BLaER1 (cell line): Measurements from ENCODE around the gene CRISPLD2.
"Not testable (repeated sequence)": the region's sequence is repeated elsewhere in the genome, so short reads cannot be mapped to it uniquely, and the experiment has no call there.

Experiments used
- H3K27ac ChIP-seq: shearing (Covaris generic); formaldehyde crosslinking; 2 replicates; pipeline ENCODE4 v1.8.1; 2022
- H3K27me3 ChIP-seq: shearing (Covaris generic); formaldehyde crosslinking; 2 replicates; pipeline ENCODE4 v1.8.1; 2022
- H3K36me3 ChIP-seq: shearing (Covaris generic); formaldehyde crosslinking; 2 replicates; pipeline ENCODE4 v1.8.1; 2022
- H3K4me1 ChIP-seq: shearing (Covaris generic); formaldehyde crosslinking; 2 replicates; pipeline ENCODE4 v1.8.1; 2022
- H3K4me2 ChIP-seq: shearing (Covaris generic); formaldehyde crosslinking; 2 replicates; pipeline ENCODE4 v1.8.1; 2022
- H3K4me3 ChIP-seq: shearing (Covaris generic); formaldehyde crosslinking; 2 replicates; pipeline ENCODE4 v1.8.1; 2022
- H3K9ac ChIP-seq: shearing (Covaris generic); formaldehyde crosslinking; 2 replicates; pipeline ENCODE4 v1.8.1; 2022
- H3K9me3 ChIP-seq: shearing (Covaris generic); formaldehyde crosslinking; 2 replicates; pipeline ENCODE4 v1.8.1; 2022
- H4K20me1 ChIP-seq: shearing (Covaris generic); formaldehyde crosslinking; 2 replicates; pipeline ENCODE4 v1.8.1; 2022
- Cebpa-rat ChIP-seq: shearing (Covaris generic); IDR thresholded peaks from 2 replicates; pipeline ENCODE4 v1.8.1; 2022

Gene CRISPLD2

DNA sequence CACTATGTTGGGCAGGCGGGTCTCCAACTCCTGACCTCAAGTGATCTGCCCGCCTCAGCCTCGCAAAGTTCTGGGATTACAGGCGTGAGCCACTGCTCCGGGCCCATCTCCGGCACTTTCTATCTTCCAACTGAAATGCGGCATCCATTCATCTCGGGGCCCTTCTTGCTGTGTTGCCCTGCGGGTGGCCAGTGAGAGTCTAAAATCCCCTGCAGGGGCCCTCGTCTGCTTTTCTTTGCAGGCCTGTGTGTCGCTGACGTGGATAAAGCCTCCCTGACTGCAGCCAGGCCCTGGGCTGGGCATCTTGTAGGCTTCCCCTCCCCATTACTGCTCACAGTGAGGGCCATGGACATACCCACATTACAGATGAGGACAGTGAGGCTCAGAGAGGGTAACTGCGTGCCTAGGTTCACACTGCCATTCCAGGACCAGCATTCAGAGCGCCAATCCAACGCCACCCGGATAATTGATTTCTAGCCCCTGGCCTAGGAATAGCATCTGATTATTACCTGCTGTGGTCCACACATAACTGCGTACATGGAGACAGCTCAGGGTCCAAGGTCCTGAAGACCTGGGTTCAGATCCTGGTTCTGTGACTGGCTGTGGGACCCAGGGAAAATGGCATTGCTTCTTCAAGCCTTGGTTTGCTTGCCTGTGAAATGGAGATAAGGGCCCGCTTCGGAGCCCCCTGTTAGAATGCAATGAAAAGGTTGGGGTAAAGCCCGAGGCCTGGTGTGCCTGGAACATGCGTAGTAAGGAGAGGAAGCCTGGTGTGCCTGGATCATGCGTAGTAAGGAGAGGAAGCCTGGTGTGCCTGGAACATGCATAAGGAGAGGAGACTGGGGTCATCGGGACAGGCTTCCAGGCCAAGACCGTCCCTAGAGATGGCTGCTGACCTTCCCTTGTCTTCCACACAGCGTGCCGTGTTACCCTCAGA, 25.0 kb downstream of the CRISPLD2 start:
- Histone ChIP-seq H4K20me1 (no peaks in the 10 kb centered on the region), H3K4me2 (peak overlapping the region; percentile 72), H3K27ac (0 out of 2 replicates have a peak overlapping the region, but pooled peaks have one; percentile 1), H3K4me1 (peaks cover 31% of the 10 kb centered on the region), H3K9me3 (no peaks in the 10 kb centered on the region), H3K9ac (no peak overlapping the region), H3K27me3 (peaks cover 12% of the 10 kb centered on the region; the same call in 1 of the 2 replicates), H3K36me3 (no peaks in the 10 kb centered on the region), H3K4me3 (no peak overlapping the region)
- TF ChIP-seq Cebpa-rat = no peak

DNA sequence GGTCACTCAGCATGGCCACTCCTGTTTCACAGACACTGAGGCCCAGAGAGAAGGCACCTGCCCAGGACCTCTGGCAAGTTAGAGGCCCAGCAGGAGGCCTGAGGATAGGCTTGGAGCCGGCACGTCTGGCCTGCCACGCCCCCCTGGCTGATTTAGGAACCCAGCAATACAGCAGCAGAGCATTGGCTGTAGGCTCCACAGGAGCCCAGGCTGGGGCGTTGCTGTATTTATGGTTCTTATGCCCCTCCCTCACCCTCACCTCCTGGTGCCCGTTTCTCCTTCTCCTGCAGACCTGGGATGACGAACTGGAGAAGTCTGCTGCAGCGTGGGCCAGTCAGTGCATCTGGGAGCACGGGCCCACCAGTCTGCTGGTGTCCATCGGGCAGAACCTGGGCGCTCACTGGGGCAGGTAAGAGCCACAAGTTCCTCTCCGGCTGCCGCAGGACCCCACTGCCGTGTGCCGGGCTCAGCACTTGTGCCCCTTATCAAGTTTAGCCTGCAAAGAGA, 25.8 kb downstream of the CRISPLD2 start:
- Histone ChIP-seq H3K9ac (no peak overlapping the region), H3K36me3 (no peaks in the 10 kb centered on the region), H4K20me1 (no peaks in the 10 kb centered on the region), H3K4me3 (no peak overlapping the region), H3K27me3 (peaks cover 12% of the 10 kb centered on the region; the same call in 1 of the 2 replicates), H3K27ac (no peak overlapping the region), H3K4me2 (no peak overlapping the region), H3K4me1 (peaks cover 31% of the 10 kb centered on the region), H3K9me3 (no peaks in the 10 kb centered on the region)
- no peak for TF ChIP-seq Cebpa-rat

DNA sequence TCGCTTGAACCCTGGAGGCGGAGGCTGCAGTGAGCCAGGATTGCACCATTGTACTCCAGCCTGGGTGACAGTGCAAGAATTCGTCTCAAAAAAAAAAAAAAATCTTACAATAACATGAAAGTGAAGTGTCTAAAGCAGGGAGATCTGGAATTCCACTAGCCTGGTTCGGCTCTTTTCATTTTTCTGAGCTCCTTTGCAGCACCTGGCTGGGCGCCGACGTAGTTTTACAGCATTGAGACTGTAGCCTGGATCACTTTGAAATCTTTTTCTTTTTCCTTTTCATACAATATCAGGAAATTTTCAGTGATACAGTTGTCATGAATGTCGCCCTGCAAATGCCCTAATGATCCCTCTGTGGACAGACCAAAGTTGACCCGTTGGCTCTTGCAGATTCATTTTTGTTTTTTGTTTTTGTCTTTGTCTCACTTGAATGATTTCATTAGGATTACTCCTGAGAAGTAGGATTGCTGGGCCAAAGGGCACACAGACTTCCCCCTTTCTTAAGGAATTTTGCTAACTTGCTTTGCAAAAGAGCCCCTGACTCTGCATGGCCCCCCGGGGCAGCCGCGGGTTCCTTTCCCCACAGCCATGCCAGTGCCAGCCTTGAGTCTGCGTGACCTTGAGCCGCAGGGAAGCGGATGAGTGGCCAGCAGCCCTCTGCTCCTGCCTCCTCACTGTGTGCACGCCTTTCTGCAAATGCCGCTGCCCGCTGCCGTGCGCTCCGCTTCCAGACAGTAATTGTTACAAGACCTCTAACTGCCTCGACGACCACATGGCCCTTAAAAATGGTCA, 28.0 kb downstream of the CRISPLD2 start:
- Histone ChIP-seq H4K20me1 (no peaks in the 10 kb centered on the region), H3K4me2 (no peak overlapping the region), H3K27me3 (no peaks in the 10 kb centered on the region), H3K4me3 (no peak overlapping the region), H3K9ac (no peak overlapping the region), H3K27ac (no peak overlapping the region), H3K4me1 (peaks cover 22% of the 10 kb centered on the region), H3K36me3 (no peaks in the 10 kb centered on the region), H3K9me3 (no peaks in the 10 kb centered on the region)
- TF ChIP-seq Cebpa-rat = no peak

DNA sequence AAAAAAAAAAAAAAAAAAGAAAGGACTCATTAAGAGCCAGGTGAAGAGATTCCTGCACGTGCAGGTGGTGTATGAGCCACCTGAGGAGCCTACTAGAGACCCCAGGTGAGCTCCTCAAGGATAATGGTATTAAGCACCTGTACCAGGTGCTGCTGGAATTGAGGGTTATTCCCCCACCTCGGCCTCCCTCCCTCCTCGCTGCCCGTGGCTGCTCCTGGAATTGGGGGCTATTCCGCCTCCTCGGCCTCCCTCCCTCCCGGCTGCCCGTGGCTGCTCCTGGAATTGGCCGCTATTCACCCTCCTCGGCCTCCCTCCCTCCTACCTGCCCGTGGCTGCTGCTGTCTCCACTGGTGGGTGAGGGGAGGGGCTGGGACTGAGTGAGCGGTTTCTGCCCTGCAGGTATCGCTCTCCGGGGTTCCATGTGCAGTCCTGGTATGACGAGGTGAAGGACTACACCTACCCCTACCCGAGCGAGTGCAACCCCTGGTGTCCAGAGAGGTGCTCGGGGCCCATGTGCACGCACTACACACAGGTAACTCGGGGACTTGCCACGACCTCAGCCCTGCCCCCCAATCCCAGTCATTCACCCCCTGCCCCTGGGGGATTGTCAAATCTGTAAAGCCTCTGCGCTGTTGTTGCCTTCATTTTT, 29.3 kb downstream of the CRISPLD2 start:
- Histone ChIP-seq H3K4me1 (peaks cover 9% of the 10 kb centered on the region), H3K9ac (no peak overlapping the region), H4K20me1 (no peaks in the 10 kb centered on the region), H3K36me3 (no peaks in the 10 kb centered on the region), H3K4me3 (no peak overlapping the region), H3K9me3 (no peaks in the 10 kb centered on the region), H3K27ac (no peak overlapping the region), H3K4me2 (no peak overlapping the region), H3K27me3 (no peaks in the 10 kb centered on the region)
- no peak for TF ChIP-seq Cebpa-rat

DNA sequence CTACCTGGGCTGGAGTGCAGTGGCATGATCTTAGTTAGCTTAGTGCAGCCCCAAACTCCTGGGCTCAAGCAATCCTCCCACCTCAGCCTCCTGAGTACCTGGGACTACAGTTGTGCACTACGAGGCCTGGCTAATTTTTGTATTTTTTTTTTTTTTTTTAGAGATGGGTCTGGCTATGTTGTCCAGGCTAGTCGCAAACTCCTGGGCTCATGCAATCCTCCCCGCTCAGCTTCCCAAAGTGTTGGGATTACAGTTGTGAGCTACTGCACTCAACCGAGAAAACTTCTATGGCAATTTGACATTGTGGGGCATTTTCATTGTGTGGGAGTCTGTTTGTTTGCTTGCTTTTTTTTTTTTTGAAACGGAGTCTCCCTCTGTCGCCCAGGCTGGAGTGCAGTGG, 30.0 kb downstream of the CRISPLD2 start:
- TF ChIP-seq Cebpa-rat = no peak
- Histone ChIP-seq H3K36me3 (no peaks in the 10 kb centered on the region), H3K27ac (no peak overlapping the region), H3K4me3 (no peak overlapping the region), H3K4me1 (peaks cover 2% of the 10 kb centered on the region; the same call in 1 of the 2 replicates), H3K9ac (no peak overlapping the region), H3K27me3 (no peaks in the 10 kb centered on the region), H3K4me2 (no peak overlapping the region), H4K20me1 (no peaks in the 10 kb centered on the region), H3K9me3 (no peaks in the 10 kb centered on the region)

DNA sequence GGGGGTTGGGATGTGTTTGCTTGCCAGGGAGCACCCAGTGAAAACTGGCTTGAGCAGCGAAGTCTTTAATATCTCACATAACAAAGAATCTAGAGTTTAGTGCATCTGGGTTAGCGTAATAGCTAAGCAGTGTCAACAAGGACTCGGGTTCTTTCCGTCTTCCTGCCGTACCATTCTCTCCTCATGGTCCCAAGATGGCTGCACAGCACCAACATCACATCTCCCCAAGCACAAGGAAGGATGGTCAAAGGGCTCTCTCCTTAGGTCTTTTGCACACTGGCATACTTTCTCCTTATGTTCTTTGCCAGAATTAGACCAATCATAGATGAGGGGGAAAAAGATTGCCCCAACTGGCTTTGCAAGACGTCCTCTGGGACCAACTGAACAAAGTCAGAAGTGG, 30.9 kb downstream of the CRISPLD2 start:
- no peak overlapping the region for H3K9ac ChIP-seq
- H3K4me3 ChIP-seq = no peak overlapping the region
- no peak for TF ChIP-seq Cebpa-rat
- no peaks in the 10 kb centered on the region for H3K4me1 ChIP-seq
- no peaks in the 10 kb centered on the region for H3K36me3 ChIP-seq
- H3K4me2 ChIP-seq = no peak overlapping the region
- no peaks in the 10 kb centered on the region for H3K9me3 ChIP-seq
- H3K27me3 ChIP-seq = no peaks in the 10 kb centered on the region
- H3K27ac ChIP-seq = no peak overlapping the region
- no peaks in the 10 kb centered on the region for H4K20me1 ChIP-seq

DNA sequence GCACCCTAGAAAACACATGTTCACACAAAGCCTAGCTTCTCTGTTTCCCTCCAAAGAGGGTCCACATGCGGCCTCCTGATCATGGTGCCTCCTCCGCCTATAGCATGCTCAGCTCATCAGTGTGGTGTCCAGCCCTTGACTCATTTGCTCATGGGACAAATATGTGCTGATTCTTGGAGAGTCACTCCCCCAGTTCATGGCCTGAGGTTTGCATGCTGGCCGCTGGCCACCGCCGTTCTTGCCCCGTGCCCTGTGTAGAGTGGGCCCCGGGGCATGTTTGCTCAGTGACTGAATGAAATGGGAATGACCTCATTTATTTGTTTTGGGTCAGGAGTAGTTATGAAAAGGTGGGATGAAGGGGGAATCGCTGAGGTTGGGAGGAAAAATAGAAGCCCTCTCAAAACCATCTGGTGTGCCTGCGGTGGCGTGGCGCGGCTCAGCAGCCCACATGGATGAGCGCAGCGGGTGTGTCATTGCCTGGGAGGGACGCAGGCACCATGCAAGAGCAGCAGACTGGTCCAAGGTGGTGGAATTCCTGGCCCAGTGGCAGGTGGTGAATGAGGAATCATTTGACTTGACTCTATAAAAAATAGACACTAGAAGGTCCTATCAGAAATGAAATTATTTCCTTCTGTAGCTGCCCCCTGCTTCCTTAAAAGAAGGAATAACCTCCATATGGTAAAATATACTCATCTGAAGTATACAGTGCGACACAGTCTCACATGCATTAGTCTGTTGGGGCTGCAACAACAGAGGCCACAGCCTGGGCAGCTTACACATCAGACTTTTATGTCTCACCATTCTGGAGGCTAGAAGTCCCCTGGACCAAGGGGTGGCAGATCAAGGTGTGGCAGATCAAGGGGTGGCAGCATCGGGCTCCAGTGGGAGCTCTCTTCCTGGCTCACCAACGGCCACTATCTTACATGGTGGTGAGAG, 31.7 kb downstream of the CRISPLD2 start:
- no peaks in the 10 kb centered on the region for H3K36me3 ChIP-seq
- TF ChIP-seq Cebpa-rat = no peak
- no peak overlapping the region for H3K4me3 ChIP-seq
- H3K27ac ChIP-seq = no peak overlapping the region
- H3K27me3 ChIP-seq = no peaks in the 10 kb centered on the region
- H4K20me1 ChIP-seq = no peaks in the 10 kb centered on the region
- H3K4me2 ChIP-seq = no peak overlapping the region
- no peak overlapping the region for H3K9ac ChIP-seq
- H3K9me3 ChIP-seq = no peaks in the 10 kb centered on the region
- no peaks in the 10 kb centered on the region for H3K4me1 ChIP-seq

DNA sequence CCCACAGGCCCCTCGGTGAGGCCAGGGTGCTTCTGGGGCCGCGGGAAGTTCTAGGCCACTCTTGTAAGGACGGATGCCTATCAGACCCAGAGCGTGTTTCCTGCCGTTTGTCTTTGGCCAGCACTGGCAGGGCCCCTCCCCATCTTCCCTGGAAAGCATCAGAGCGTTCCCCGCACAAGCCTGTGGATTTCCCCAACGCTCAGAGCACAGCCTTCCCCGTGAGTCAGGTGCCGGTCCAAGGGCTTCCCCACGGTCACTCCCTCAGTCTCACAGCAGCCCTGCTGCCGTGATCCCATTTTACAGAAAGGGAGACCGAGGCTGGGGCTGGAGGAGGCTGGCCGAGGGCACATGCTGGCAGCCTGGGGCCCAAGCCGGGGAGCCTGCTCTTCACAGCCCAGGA, 33.7 kb downstream of the CRISPLD2 start:
- Histone ChIP-seq H3K36me3 (no peaks in the 10 kb centered on the region), H4K20me1 (no peaks in the 10 kb centered on the region), H3K4me2 (no peak overlapping the region), H3K27ac (no peak overlapping the region), H3K9me3 (no peaks in the 10 kb centered on the region), H3K27me3 (no peaks in the 10 kb centered on the region), H3K4me1 (no peaks in the 10 kb centered on the region), H3K9ac (no peak overlapping the region), H3K4me3 (no peak overlapping the region)
- TF ChIP-seq Cebpa-rat = no peak

DNA sequence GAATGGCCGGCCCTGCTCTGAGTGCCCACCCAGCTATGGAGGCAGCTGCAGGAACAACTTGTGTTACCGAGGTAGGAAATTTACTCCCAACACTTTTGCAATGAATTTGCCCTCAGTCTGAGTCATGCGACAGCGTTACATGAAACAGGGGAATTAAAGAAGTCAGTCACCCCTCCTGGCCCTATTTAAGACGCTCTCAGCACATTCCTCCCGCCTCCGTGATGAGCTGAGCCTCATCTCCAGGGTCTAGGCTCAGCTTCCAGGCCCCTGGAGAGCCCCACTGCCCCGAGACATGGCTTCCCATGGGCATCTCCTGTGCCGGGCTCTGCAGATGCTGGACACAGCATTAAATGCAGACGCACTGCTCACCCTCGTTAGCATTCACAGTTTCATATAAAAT, 35.0 kb downstream of the CRISPLD2 start:
- Histone ChIP-seq H3K4me3 (no peak overlapping the region), H3K9ac (no peak overlapping the region), H3K4me1 (no peaks in the 10 kb centered on the region), H3K27me3 (no peaks in the 10 kb centered on the region), H3K27ac (no peak overlapping the region), H3K36me3 (no peaks in the 10 kb centered on the region; the same call in 1 of the 2 replicates), H3K9me3 (peaks cover 12% of the 10 kb centered on the region), H3K4me2 (no peak overlapping the region), H4K20me1 (no peaks in the 10 kb centered on the region)
- TF ChIP-seq Cebpa-rat = no peak

DNA sequence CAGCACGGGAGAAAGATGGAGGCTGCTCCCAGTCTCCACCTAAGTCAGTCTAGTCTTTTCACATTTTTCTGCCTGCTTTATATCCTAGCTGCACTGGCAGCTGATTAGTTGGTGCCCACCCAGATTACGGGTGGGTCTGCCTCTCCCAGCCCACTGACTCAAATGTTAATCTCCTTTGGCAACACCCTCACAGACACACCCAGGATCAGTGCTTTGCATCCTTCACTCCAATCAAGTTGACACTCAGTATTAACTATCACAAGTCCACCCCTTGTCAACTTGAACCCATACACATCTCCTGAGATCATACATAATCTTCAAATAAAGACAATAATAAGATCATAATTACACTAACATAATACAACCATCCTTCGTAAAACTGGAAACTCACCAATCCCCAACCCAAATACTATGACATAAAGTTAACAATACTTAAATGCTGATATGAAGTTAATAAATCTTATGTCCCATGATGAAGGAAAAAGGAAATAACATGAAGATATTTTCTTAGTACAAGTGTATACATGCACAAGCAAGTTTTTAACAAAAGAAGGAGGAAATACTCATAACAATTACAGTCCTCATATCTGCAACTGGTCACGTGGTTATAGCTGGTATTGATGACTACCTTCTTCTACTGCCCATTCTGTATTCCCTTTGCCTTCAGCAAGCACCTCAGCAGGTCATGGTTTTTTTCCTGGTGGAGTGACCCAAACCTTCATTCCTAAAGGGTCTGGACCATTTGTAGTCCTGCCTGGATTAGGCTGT, 35.8 kb downstream of the CRISPLD2 start:
- peaks cover 21% of the 10 kb centered on the region for H3K9me3 ChIP-seq
- not testable (repeated sequence) for H3K4me2 ChIP-seq, H3K36me3 ChIP-seq, H4K20me1 ChIP-seq, H3K27ac ChIP-seq, H3K9ac ChIP-seq, H3K27me3 ChIP-seq, H3K4me1 ChIP-seq, H3K4me3 ChIP-seq

DNA sequence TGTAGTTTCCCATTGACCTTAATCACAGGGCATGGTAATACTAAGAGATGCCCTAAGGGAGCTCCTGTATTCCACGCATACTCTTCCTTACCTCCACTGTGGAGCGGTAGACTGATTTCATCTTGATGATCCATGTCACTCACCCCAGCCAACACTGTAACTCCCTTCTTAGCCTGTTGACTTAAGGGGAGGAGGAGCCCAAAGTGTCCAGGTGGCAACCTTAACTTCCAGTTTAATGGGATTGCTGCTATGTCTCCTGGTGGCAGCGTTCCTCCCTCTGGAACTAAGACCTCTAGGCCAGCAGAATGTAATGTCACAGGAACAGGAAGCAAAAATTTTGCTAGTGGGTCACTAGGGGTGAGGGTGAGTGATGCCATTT, 36.4 kb downstream of the CRISPLD2 start:
- not testable (repeated sequence) for H3K36me3 ChIP-seq, H3K27ac ChIP-seq, H4K20me1 ChIP-seq, H3K27me3 ChIP-seq, H3K4me1 ChIP-seq, H3K4me2 ChIP-seq, H3K9ac ChIP-seq, H3K4me3 ChIP-seq
- H3K9me3 ChIP-seq = peaks cover 26% of the 10 kb centered on the region

DNA sequence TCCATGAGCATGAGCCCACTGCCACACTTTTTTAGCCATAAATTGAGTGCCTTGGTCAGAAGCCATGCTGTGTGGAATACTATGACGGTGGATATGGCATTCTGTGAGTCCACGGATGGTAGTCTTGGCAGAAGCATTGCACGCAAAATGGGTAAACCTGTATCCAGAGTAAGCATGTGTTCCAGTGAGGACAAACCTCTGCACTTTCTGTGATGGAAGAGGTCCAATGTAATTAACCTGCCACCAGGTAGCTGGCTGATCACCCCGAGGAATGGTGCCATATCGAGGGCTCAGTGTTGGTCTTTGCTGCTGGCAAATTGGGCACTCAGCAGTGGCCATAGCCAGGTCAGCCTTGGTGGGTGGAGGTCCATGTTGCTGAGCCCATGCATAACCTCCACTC, 37.0 kb downstream of the CRISPLD2 start:
- H3K9me3 ChIP-seq = peaks cover 28% of the 10 kb centered on the region
- not testable (repeated sequence) for H3K4me3 ChIP-seq, H3K4me2 ChIP-seq, H3K36me3 ChIP-seq, H3K27ac ChIP-seq, H3K9ac ChIP-seq, H3K4me1 ChIP-seq, H3K27me3 ChIP-seq, H4K20me1 ChIP-seq
